ENCODE data around the gene STAG1. TPM values are rescaled to one million over a fixed set of nuclear protein-coding genes. Genes with fewer than 3 reads are reported as not detected.

Gene STAG1
- total RNA-seq, 6 experiments from 2014 or later, result 8.2 to 18.5 (median 12.7) TPM

GRCh38 chr3:136351905-136352304 is 400.3 kb downstream of the STAG1 start:
- Histone ChIP-seq H3K27ac (no peak overlapping the region), H3K36me3 (no peaks in the 10 kb centered on the region), H3K4me1 (no peaks in the 10 kb centered on the region), H3K27me3 (no peaks in the 10 kb centered on the region), H3K4me3 (no peak overlapping the region), H3K9me3 (no peaks in the 10 kb centered on the region)
- no peak for DNase-seq
- intact Hi-C loops (cut with DNase I), result no loop called here
- ATAC-seq, result no peak
- TF ChIP-seq POLR2A (IDR thresholded peaks at IDR 0.05) (no peak), CTCF (IDR thresholded peaks at IDR 0.05) (peak in 2 of 4 donors; percentile 17 to 21)
- WGBS (ENCODE audit: insufficient coverage, low coverage, low lambda C conversion rate, missing lambda C conversion rate), result 29% methylated on average over 2 of the region's 3 CpGs

GRCh38 chr3:136351351-136351750 is 400.8 kb downstream of the STAG1 start:
- no peak for ATAC-seq
- no peaks in the 10 kb centered on the region for H3K9me3 ChIP-seq
- 67% methylated on average over 1 of the region's 1 CpG for WGBS (ENCODE audit: insufficient coverage, low coverage, low lambda C conversion rate, missing lambda C conversion rate)
- H3K27ac ChIP-seq, result no peak overlapping the region
- no peak overlapping the region for H3K4me3 ChIP-seq
- H3K36me3 ChIP-seq, result peaks cover 0 to under 1% (median 0%) of the 10 kb centered on the region in 4 donors
- H3K27me3 ChIP-seq, result no peaks in the 10 kb centered on the region
- no peak for DNase-seq
- TF ChIP-seq CTCF (IDR thresholded peaks at IDR 0.05) (no peak), POLR2A (IDR thresholded peaks at IDR 0.05) (no peak)
- intact Hi-C loops (cut with DNase I), result no loop called here
- no peaks in the 10 kb centered on the region for H3K4me1 ChIP-seq

- Histone ChIP-seq H3K9me3 (no peaks in the 10 kb centered on the region), H3K4me1 (no peaks in the 10 kb centered on the region), H3K4me3 (no peak overlapping the region), H3K27me3 (no peaks in the 10 kb centered on the region), H3K27ac (no peak overlapping the region), H3K36me3 (peaks cover 0 to 3% (median 0%) of the 10 kb centered on the region in 4 donors)
- WGBS (ENCODE audit: insufficient coverage, low coverage, low lambda C conversion rate, missing lambda C conversion rate), result 75% methylated on average over 2 of the region's 2 CpGs
- ATAC-seq (no peak), DNase-seq (no peak)
- intact Hi-C loops (cut with DNase I), result no loop called here
- TF ChIP-seq POLR2A (IDR thresholded peaks at IDR 0.05) (no peak), CTCF (IDR thresholded peaks at IDR 0.05) (no peak)
Observed at GRCh38 chr3:136350557-136350956, 401.6 kb downstream of the STAG1 start.

- intact Hi-C loops (cut with DNase I), result no loop called here
- 92% methylated on average over 1 of the region's 1 CpG for WGBS (ENCODE audit: insufficient coverage, low coverage, low lambda C conversion rate, missing lambda C conversion rate)
- H3K4me3 ChIP-seq, result no peak overlapping the region
- H3K36me3 ChIP-seq, result peaks cover 0 to 3% (median 0%) of the 10 kb centered on the region in 4 donors
- no peaks in the 10 kb centered on the region for H3K27me3 ChIP-seq
- TF ChIP-seq CTCF (IDR thresholded peaks at IDR 0.05), result no peak
- no peak for TF ChIP-seq POLR2A (IDR thresholded peaks at IDR 0.05)
- ATAC-seq (peak in 1 of 4 donors; percentile 63), DNase-seq (no peak)
- H3K4me1 ChIP-seq, result no peaks in the 10 kb centered on the region
- no peaks in the 10 kb centered on the region for H3K9me3 ChIP-seq
- H3K27ac ChIP-seq, result no peak overlapping the region
Observed at GRCh38 chr3:136350132-136350531, 402.0 kb downstream of the STAG1 start.

- H3K4me1 ChIP-seq, result no peaks in the 10 kb centered on the region
- intact Hi-C loops (cut with DNase I), result no loop called here
- ATAC-seq (no peak), DNase-seq (no peak)
- WGBS (ENCODE audit: insufficient coverage, low coverage, low lambda C conversion rate, missing lambda C conversion rate), result 76% methylated on average over 5 of the region's 5 CpGs
- peaks cover 0 to 3% (median 0%) of the 10 kb centered on the region in 4 donors for H3K36me3 ChIP-seq
- H3K4me3 ChIP-seq, result no peak overlapping the region
- H3K27me3 ChIP-seq, result no peaks in the 10 kb centered on the region
- H3K27ac ChIP-seq, result no peak overlapping the region
- TF ChIP-seq POLR2A (IDR thresholded peaks at IDR 0.05), result no peak
- no peak for TF ChIP-seq CTCF (IDR thresholded peaks at IDR 0.05)
- no peaks in the 10 kb centered on the region for H3K9me3 ChIP-seq
Observed at GRCh38 chr3:136346486-136346885, 405.7 kb downstream of the STAG1 start.
